GM23338 (cell line): ENCODE results near the gene TMEM145.

Source experiments
- CTCF ChIP-seq, 2 experiments: fragments of 200-600 bp in 1 of 2; sonication (generic) in 1 of 2; conservative IDR thresholded peaks; 2 replicates each; pipeline versions ENCODE4 v1.5.1 to v1.6.1; 2016 to 2017; ENCODE audit warnings: antibody characterized with exemption in 2 of 2, low read depth in 2 of 2, mild to moderate bottlenecking in 2 of 2, moderate library complexity in 1 of 2
- ETS1 ChIP-seq: IDR thresholded peaks from 2 replicates; pipeline ENCODE4 v1.6.1; 2016; ENCODE audit warnings: antibody characterized with exemption
- EZH2 ChIP-seq: fragments of 200-600 bp; sonication (generic); IDR thresholded peaks from one replicate; pipeline ENCODE4 v1.8.0; 2017; ENCODE audit warnings: antibody characterized with exemption, mild to moderate bottlenecking, low read depth; ENCODE audit not compliant: unreplicated experiment
- EZH2phosphoT487 ChIP-seq: fragments of 200-600 bp; sonication (generic); IDR thresholded peaks from one replicate; pipeline ENCODE4 v1.8.1; 2018; ENCODE audit warnings: antibody characterized with exemption; ENCODE audit not compliant: unreplicated experiment
- JUNB ChIP-seq: IDR thresholded peaks from one replicate; pipeline ENCODE4 v1.6.1; 2016; ENCODE audit warnings: antibody characterized with exemption; ENCODE audit not compliant: unreplicated experiment
- NANOG ChIP-seq: IDR thresholded peaks from 2 replicates; pipeline ENCODE4 v1.6.1; 2016; ENCODE audit warnings: antibody characterized with exemption, borderline replicate concordance

- TF ChIP-seq NANOG (no peak), JUNB (no peak), ETS1 (no peak), EZH2 (no peak), CTCF (conservative IDR thresholded peaks at IDR 0.05; ENCODE audit: low read depth in 2 of 2) (no peak), EZH2phosphoT487 (no peak)
These were observed 32.2 kb downstream of the TMEM145 start for GRCh38 chr19:42345191-42345812.
